HFF-Myc (cell line): ENCODE results near the gene NPFFR2.

ENCODE experiments used
- DNase-seq: peaks from one replicate; pipeline ENCODE4 v3.0.0-alpha.2; 2011; ENCODE audit warnings: low read depth; ENCODE audit errors: extremely low read depth
- H3K4me3 ChIP-seq: replicated peaks from 2 replicates; pipeline ENCODE4 v1.5.1; 2011; ENCODE audit warnings: low read depth, mild to moderate bottlenecking, control low read depth, low read length
- TF ChIP-seq, protein P1 (sequence below): IDR thresholded peaks from 2 replicates; pipeline ENCODE4 v1.5.1; 2012; ENCODE audit warnings: mild to moderate bottlenecking, low read depth, low read length, control low read depth; ENCODE audit errors: missing control alignments

The NPFFR2 gene

DNA sequence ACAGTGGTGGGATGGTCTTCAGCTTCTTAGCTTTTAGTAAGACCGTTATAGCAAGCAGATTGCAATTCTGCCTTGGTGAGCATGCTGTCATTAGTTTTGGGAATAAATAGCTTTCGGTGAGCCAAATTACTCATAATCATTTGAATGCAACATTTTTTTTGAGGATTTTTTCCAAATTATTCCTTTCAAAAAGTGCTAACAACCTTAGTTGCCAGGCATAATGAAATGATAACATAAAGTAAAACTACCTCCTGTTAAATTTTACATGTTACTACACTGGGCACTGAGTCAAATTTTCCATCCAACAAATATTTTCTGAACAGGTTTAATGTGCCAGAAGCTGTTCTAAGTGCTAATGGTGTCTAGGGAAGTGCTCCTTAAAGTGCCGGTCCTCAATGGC is 15.8 kb upstream of the NPFFR2 start:
- DNase-seq: no peak
- TF ChIP-seq, protein P1, sequence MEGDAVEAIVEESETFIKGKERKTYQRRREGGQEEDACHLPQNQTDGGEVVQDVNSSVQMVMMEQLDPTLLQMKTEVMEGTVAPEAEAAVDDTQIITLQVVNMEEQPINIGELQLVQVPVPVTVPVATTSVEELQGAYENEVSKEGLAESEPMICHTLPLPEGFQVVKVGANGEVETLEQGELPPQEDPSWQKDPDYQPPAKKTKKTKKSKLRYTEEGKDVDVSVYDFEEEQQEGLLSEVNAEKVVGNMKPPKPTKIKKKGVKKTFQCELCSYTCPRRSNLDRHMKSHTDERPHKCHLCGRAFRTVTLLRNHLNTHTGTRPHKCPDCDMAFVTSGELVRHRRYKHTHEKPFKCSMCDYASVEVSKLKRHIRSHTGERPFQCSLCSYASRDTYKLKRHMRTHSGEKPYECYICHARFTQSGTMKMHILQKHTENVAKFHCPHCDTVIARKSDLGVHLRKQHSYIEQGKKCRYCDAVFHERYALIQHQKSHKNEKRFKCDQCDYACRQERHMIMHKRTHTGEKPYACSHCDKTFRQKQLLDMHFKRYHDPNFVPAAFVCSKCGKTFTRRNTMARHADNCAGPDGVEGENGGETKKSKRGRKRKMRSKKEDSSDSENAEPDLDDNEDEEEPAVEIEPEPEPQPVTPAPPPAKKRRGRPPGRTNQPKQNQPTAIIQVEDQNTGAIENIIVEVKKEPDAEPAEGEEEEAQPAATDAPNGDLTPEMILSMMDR: no peak
- H3K4me3 ChIP-seq: no peak overlapping the region

DNA sequence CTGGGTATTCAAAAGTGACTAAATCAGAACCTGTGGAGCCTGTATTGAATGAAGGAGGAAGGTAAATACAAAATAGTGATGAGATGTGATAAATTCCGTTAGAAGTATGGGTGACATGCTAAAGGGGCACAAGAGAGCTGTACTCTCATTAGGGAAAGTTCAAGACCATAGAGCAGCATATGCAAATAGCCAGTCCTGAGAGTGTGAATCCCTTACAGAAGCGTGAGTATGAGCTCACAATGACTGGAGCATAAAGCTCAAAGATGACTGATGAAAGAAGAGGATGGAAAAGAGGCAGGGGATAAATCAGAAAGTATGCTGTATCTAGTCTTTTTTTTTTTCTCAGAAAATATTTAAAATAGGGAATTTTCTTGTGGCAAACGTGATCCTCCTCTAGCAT is 12.1 kb upstream of the NPFFR2 start:
- no peak for DNase-seq
- TF ChIP-seq, protein P1: no peak
- no peak overlapping the region for H3K4me3 ChIP-seq

DNA sequence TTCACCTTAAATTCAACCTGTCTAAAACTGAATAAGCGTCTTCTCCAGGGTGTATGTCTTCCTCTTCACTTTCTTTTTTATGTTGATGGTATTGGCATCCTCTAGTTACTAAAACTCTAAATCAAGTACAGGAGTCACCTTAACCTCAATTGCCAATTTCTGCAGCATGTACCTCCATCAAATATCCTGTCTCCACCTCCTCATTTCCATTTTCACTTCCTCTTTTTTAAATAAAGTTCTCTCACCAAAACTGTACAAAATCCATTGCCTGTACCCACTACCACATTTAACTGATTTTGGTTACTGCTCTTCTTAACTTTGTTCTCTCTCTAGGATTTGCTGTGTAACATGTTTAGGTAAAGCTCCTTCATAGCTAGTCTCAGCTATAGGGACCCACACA is 9.2 kb upstream of the NPFFR2 start:
- TF ChIP-seq, protein P1: no peak
- no peak for DNase-seq
- no peak overlapping the region for H3K4me3 ChIP-seq

DNA sequence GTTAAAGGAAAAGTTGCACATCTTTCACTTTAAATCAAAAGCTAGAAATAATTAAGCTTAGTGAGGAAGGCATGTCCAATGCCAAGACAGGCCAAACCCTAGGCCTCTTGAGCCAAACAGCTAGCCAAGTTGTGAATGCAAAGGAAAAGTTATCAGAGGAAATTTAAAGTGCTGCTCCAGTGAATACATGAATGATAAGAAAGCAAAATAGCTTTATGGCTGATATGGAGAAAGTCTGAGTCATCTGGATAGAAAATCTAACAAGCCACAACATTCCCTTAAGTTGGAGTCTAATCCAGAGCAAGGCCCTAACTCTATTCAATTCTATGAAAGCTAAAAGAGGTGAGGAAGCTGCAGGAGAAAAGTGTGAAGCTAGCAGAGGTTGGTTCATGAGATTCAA is 23.8 kb downstream of the NPFFR2 start:
- TF ChIP-seq, protein P1: no peak
- H3K4me3 ChIP-seq: no peak overlapping the region
- DNase-seq: no peak

DNA sequence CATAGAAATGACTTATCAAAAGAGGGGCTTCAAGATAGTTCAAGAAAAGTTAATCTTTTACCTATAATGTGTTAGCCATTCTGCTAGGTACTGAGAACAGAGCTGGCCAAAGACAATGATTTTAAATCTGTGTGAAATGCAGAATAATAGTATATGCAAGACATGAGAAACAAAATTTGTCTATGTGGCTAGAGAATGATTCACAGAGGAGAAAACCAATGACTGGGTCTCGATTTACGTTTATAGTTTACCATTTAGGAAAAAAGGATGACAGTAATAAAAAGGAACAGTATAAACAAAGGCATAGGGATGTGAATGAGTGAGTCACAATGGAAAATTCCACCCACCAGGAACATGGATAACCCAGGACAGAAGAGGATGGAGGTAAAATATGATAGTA is 31.9 kb downstream of the NPFFR2 start:
- TF ChIP-seq, protein P1: no peak
- no peak for DNase-seq

DNA sequence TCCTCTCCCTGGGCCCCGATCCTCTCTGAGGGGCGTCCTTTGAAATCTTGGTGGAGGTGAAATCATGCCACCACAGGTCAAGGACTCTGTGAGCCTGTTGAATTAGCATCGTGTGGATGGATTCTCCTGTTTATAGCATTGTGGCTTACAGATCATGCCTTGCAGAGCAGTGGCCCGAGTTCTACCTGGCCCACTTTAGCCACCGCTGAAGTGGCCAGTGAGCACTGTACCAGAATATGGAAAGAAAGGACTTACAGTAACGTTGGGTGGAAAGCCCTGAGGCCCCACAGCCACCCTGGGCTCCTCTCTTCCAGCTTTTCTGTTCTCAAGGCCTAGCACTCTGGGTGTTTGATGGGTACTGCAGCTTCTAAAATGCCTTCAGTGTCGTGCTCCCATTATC is 35.3 kb downstream of the NPFFR2 start:
- DNase-seq: no peak
- no peak overlapping the region for H3K4me3 ChIP-seq
- TF ChIP-seq, protein P1: no peak

More for the DNA sequence above, 31.9 kb downstream of the NPFFR2 start:
- no peak overlapping the region for H3K4me3 ChIP-seq

DNA sequence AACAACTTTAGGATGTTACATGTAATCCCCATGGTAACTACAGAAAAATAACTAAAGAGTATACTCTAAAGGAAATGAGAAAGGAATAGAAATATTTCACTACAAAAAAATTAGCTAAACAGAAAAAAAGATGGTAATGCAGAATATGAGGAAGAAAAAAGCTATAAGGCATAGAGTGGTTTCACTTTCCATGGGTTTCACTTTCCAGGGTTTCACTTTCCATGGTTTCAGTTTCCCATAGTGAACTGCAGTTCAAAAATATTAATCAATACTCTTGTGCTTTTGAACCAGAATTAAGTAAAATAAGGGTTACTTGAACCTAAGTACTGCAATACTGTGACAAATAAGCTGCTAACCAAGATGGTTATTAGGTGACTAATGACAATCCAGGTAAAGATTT is 42.0 kb downstream of the NPFFR2 start:
- TF ChIP-seq, protein P1: no peak
- no peak for DNase-seq
- H3K4me3 ChIP-seq: no peak overlapping the region
